HepG2 (cell line): ENCODE results near the gene CDKN1A. TPM values are rescaled to one million over a fixed set of nuclear protein-coding genes. Genes with fewer than 3 reads are reported as not detected.

Source experiments
- ADNP ChIP-seq: sonication (generic); formaldehyde crosslinking; IDR thresholded peaks from 2 replicates; pipeline ENCODE4 v1.4.0; 2020; ENCODE audit warnings: missing genetic modification reagents
- BORCS8-MEF2B ChIP-seq: sonication (generic); formaldehyde crosslinking; IDR thresholded peaks from 2 replicates; pipeline ENCODE4 v1.8.0; 2022; ENCODE audit warnings: mild to moderate bottlenecking, missing genetic modification reagents
- ERF ChIP-seq: IDR thresholded peaks from 2 replicates; pipeline ENCODE4 v1.6.1; 2018; ENCODE audit warnings: missing biosample characterization, missing genetic modification reagents
- FOXK1 ChIP-seq: sonication (generic); formaldehyde crosslinking; IDR thresholded peaks from 2 replicates; pipeline ENCODE4 v1.4.0; 2020; ENCODE audit warnings: low read depth, missing genetic modification reagents, borderline replicate concordance
- MAF1 ChIP-seq: sonication (generic); formaldehyde crosslinking; IDR thresholded peaks from 2 replicates; pipeline ENCODE4 v1.5.0; 2020; ENCODE audit warnings: missing genetic modification reagents, borderline replicate concordance
- NONO ChIP-seq, 2 experiments: fragments of 450-650 bp in 1 of 2; sonication (generic) in 1 of 2; formaldehyde crosslinking in 1 of 2; IDR thresholded peaks in 1 of 2; conservative IDR thresholded peaks in 1 of 2; 2 replicates each; pipeline versions ENCODE4 v1.6.1 to v1.8.0; 2017 to 2022; ENCODE audit warnings: mild to moderate bottlenecking in 1 of 2, missing genetic modification reagents in 1 of 2, moderate library complexity in 1 of 2
- NPAS2 ChIP-seq: sonication (generic); formaldehyde crosslinking; IDR thresholded peaks from 2 replicates; pipeline ENCODE4 v1.8.0; 2022; ENCODE audit warnings: mild to moderate bottlenecking, missing genetic modification reagents, borderline replicate concordance
- PPARG ChIP-seq: conservative IDR thresholded peaks from 2 replicates; pipeline ENCODE4 v1.6.1; 2016; ENCODE audit warnings: missing biosample characterization, missing genetic modification reagents
- SPEN ChIP-seq: sonication (generic); formaldehyde crosslinking; IDR thresholded peaks from 2 replicates; pipeline ENCODE4 v1.5.1; 2020; ENCODE audit warnings: low read depth, mild to moderate bottlenecking, missing genetic modification reagents
- polyA plus RNA-seq, 8 experiments: library from polyadenylated mRNA; depleted of rRNA in 3 of 8; stranded (reverse) in 7 of 8; unstranded in 1 of 8; fragments of >200 nt; fragmentation: Illumina TruSeq in 4 of 8; extraction: Trizol in 4 of 8; gene quantifications; 2 replicates each; pipeline versions ENCODE4 v1.2.1 to v1.2.3, GENCODE V29; 2011 to 2016; ENCODE audit warnings: low read depth in 4 of 8, missing spikeins in 1 of 8, mixed read lengths in 1 of 8; ENCODE audit not compliant: insufficient read depth in 1 of 8
- total RNA-seq, 5 experiments: library from RNA; depleted of rRNA; stranded (reverse); fragments of >200 nt; fragmentation: Illumina TruSeq; extraction: Trizol; gene quantifications; 2 replicates each; pipeline ENCODE4 v1.2.3, GENCODE V29; 2016; ENCODE audit warnings: low read depth in 1 of 5
- TF ChIP-seq, protein P1 (sequence below): sonication (generic); formaldehyde crosslinking; IDR thresholded peaks from 2 replicates; pipeline ENCODE4 v1.9.0; 2022; ENCODE audit warnings: low read depth, missing genetic modification reagents
- TF ChIP-seq, protein P2 (sequence below): sonication (generic); formaldehyde crosslinking; IDR thresholded peaks from 2 replicates; pipeline ENCODE4 v1.8.1; 2023; ENCODE audit warnings: mild to moderate bottlenecking, missing genetic modification reagents
- TF ChIP-seq, protein P3 (sequence below): sonication (generic); formaldehyde crosslinking; IDR thresholded peaks from 2 replicates; pipeline ENCODE4 v1.5.0; 2020; ENCODE audit warnings: missing genetic modification reagents
- TF ChIP-seq, protein P4 (sequence below): sonication (generic); formaldehyde crosslinking; IDR thresholded peaks from 2 replicates; pipeline ENCODE4 v1.8.0; 2023; ENCODE audit warnings: mild to moderate bottlenecking, missing genetic modification reagents
- TF ChIP-seq, protein P5 (sequence below): sonication (generic); formaldehyde crosslinking; IDR thresholded peaks from 2 replicates; pipeline ENCODE4 v1.4.0; 2020; ENCODE audit warnings: missing genetic modification reagents, borderline replicate concordance
- TF ChIP-seq, protein P6 (sequence below): sonication (generic); formaldehyde crosslinking; IDR thresholded peaks from 2 replicates; pipeline ENCODE4 v1.5.1; 2020; ENCODE audit warnings: mild to moderate bottlenecking, missing genetic modification reagents, moderate library complexity

Gene CDKN1A
- total and polyA plus RNA-seq, 2 of the 13 experiments (the other 11 are each of a cell fraction or from before 2014, with no cell fraction given) = 60.7 to 92.1 TPM

DNA sequence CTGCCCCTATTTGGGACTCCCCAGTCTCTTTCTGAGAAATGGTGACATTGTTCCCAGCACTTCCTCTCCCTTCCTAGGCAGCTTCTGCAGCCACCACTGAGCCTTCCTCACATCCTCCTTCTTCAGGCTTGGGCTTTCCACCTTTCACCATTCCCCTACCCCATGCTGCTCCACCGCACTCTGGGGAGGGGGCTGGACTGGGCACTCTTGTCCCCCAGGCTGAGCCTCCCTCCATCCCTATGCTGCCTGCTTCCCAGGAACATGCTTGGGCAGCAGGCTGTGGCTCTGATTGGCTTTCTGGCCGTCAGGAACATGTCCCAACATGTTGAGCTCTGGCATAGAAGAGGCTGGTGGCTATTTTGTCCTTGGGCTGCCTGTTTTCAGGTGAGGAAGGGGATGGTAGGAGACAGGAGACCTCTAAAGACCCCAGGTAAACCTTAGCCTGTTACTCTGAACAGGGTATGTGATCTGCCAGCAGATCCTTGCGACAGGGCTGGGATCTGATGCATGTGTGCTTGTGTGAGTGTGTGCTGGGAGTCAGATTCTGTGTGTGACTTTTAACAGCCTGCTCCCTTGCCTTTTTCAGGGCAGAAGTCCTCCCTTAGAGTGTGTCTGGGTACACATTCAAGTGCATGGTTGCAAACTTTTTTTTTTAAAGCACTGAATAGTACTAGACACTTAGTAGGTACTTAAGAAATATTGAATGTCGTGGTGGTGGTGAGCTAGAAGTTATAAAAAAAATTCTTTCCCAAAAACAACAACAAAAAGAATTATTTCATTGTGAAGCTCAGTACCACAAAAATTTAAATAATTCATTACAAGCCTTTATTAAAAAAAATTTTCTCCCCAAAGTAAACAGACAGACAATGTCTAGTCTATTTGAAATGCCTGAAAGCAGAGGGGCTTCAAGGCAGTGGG is 2.1 kb upstream of the CDKN1A start (continued):
- TF ChIP-seq SPEN (CRISPR knock-in tag) (peak; percentile 37; the same call in 1 of the 2 replicates), FOXK1 (CRISPR knock-in tag) (0 out of 2 replicates have a peak, but pooled peaks have one; percentile 57), NONO (IDR thresholded peaks at IDR 0.05) (no peak), NONO (CRISPR knock-in tag; conservative IDR thresholded peaks at IDR 0.05) (peak; percentile 81), ERF (CRISPR knock-in tag) (peak; percentile 18; the same call in 1 of the 2 replicates), PPARG (peak; percentile 20; the same call in 1 of the 2 replicates), ADNP (CRISPR knock-in tag) (no peak), BORCS8-MEF2B (peak; percentile 40; the same call in 1 of the 2 replicates), NPAS2 (CRISPR knock-in tag) (no peak), MAF1 (CRISPR knock-in tag) (no peak)
- TF ChIP-seq, protein P1, sequence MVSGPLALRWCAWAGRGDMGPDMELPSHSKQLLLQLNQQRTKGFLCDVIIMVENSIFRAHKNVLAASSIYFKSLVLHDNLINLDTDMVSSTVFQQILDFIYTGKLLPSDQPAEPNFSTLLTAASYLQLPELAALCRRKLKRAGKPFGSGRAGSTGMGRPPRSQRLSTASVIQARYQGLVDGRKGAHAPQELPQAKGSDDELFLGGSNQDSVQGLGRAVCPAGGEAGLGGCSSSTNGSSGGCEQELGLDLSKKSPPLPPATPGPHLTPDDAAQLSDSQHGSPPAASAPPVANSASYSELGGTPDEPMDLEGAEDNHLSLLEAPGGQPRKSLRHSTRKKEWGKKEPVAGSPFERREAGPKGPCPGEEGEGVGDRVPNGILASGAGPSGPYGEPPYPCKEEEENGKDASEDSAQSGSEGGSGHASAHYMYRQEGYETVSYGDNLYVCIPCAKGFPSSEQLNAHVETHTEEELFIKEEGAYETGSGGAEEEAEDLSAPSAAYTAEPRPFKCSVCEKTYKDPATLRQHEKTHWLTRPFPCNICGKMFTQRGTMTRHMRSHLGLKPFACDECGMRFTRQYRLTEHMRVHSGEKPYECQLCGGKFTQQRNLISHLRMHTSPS (CRISPR knock-in tag) = peak; percentile 46; the same call in 1 of the 2 replicates
- TF ChIP-seq, protein P2, sequence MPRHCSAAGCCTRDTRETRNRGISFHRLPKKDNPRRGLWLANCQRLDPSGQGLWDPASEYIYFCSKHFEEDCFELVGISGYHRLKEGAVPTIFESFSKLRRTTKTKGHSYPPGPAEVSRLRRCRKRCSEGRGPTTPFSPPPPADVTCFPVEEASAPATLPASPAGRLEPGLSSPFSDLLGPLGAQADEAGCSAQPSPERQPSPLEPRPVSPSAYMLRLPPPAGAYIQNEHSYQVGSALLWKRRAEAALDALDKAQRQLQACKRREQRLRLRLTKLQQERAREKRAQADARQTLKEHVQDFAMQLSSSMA (CRISPR knock-in tag) = peak; percentile 83
- TF ChIP-seq, protein P3, sequence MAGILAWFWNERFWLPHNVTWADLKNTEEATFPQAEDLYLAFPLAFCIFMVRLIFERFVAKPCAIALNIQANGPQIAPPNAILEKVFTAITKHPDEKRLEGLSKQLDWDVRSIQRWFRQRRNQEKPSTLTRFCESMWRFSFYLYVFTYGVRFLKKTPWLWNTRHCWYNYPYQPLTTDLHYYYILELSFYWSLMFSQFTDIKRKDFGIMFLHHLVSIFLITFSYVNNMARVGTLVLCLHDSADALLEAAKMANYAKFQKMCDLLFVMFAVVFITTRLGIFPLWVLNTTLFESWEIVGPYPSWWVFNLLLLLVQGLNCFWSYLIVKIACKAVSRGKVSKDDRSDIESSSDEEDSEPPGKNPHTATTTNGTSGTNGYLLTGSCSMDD (CRISPR knock-in tag) = no peak
- TF ChIP-seq, protein P4, sequence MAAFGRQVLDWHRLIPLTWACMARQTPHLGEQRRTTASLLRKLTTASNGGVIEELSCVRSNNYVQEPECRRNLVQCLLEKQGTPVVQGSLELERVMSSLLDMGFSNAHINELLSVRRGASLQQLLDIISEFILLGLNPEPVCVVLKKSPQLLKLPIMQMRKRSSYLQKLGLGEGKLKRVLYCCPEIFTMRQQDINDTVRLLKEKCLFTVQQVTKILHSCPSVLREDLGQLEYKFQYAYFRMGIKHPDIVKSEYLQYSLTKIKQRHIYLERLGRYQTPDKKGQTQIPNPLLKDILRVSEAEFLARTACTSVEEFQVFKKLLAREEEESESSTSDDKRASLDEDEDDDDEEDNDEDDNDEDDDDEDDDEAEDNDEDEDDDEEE (CRISPR knock-in tag) = no peak; the same call in 1 of the 2 replicates
- TF ChIP-seq, protein P5, sequence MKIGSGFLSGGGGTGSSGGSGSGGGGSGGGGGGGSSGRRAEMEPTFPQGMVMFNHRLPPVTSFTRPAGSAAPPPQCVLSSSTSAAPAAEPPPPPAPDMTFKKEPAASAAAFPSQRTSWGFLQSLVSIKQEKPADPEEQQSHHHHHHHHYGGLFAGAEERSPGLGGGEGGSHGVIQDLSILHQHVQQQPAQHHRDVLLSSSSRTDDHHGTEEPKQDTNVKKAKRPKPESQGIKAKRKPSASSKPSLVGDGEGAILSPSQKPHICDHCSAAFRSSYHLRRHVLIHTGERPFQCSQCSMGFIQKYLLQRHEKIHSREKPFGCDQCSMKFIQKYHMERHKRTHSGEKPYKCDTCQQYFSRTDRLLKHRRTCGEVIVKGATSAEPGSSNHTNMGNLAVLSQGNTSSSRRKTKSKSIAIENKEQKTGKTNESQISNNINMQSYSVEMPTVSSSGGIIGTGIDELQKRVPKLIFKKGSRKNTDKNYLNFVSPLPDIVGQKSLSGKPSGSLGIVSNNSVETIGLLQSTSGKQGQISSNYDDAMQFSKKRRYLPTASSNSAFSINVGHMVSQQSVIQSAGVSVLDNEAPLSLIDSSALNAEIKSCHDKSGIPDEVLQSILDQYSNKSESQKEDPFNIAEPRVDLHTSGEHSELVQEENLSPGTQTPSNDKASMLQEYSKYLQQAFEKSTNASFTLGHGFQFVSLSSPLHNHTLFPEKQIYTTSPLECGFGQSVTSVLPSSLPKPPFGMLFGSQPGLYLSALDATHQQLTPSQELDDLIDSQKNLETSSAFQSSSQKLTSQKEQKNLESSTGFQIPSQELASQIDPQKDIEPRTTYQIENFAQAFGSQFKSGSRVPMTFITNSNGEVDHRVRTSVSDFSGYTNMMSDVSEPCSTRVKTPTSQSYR (CRISPR knock-in tag) = peak; percentile 31; the same call in 1 of the 2 replicates
- TF ChIP-seq, protein P6, sequence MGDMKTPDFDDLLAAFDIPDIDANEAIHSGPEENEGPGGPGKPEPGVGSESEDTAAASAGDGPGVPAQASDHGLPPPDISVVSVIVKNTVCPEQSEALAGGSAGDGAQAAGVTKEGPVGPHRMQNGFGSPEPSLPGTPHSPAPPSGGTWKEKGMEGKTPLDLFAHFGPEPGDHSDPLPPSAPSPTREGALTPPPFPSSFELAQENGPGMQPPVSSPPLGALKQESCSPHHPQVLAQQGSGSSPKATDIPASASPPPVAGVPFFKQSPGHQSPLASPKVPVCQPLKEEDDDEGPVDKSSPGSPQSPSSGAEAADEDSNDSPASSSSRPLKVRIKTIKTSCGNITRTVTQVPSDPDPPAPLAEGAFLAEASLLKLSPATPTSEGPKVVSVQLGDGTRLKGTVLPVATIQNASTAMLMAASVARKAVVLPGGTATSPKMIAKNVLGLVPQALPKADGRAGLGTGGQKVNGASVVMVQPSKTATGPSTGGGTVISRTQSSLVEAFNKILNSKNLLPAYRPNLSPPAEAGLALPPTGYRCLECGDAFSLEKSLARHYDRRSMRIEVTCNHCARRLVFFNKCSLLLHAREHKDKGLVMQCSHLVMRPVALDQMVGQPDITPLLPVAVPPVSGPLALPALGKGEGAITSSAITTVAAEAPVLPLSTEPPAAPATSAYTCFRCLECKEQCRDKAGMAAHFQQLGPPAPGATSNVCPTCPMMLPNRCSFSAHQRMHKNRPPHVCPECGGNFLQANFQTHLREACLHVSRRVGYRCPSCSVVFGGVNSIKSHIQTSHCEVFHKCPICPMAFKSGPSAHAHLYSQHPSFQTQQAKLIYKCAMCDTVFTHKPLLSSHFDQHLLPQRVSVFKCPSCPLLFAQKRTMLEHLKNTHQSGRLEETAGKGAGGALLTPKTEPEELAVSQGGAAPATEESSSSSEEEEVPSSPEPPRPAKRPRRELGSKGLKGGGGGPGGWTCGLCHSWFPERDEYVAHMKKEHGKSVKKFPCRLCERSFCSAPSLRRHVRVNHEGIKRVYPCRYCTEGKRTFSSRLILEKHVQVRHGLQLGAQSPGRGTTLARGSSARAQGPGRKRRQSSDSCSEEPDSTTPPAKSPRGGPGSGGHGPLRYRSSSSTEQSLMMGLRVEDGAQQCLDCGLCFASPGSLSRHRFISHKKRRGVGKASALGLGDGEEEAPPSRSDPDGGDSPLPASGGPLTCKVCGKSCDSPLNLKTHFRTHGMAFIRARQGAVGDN (CRISPR knock-in tag) = peak; percentile 95
